22Rv1 (cell line): ENCODE results near the gene TAOK2.

Experiments
- H3K27ac ChIP-seq: fragments of 450-650 bp; 2 replicates; pipeline ENCODE4 v1.5.1; 2017
- CTCF ChIP-seq: fragments of 450-650 bp; IDR thresholded peaks from 2 replicates; pipeline ENCODE4 v1.5.1; 2017; ENCODE audit warnings: mild to moderate bottlenecking
- ZFX ChIP-seq: fragments of 450-650 bp; IDR thresholded peaks from 2 replicates; pipeline ENCODE4 v1.6.1; 2017; ENCODE audit warnings: antibody characterized with exemption, borderline replicate concordance

Gene TAOK2

GRCh38 chr16:30025574-30025973, 51.9 kb downstream of the TAOK2 start:
- no peak overlapping the region for H3K27ac ChIP-seq
- TF ChIP-seq CTCF (no peak), ZFX (no peak)

GRCh38 chr16:30026449-30026848, 52.8 kb downstream of the TAOK2 start:
- no peak for TF ChIP-seq ZFX
- H3K27ac ChIP-seq, result no peak overlapping the region

- H3K27ac ChIP-seq, result no peak overlapping the region
- TF ChIP-seq CTCF (no peak), ZFX (no peak)
Observed at GRCh38 chr16:30027588-30028437, 54.1 kb downstream of the TAOK2 start.

GRCh38 chr16:30028438-30029076, 54.9 kb downstream of the TAOK2 start:
- no peak overlapping the region for H3K27ac ChIP-seq
- TF ChIP-seq ZFX (no peak), CTCF (no peak)

GRCh38 chr16:30030011-30030685, 56.5 kb downstream of the TAOK2 start:
- no peak overlapping the region for H3K27ac ChIP-seq
- TF ChIP-seq ZFX (no peak), CTCF (no peak)

- no peak within 1 kb of the TSS for H3K27ac ChIP-seq
- TF ChIP-seq ZFX, result no peak
- no peak for TF ChIP-seq CTCF
Observed at GRCh38 chr16:30030841-30031413, 57.3 kb downstream of the TAOK2 start, which contains the start of gene TLCD3B. TSS of gene TLCD3B (minus strand) at chr16:30031271. CDS start at chr16:30030527, 744 bp downstream.

- H3K27ac ChIP-seq, result no peak overlapping the region
- TF ChIP-seq ZFX (no peak), CTCF (no peak)
Observed at GRCh38 chr16:30031477-30031918, 57.8 kb downstream of the TAOK2 start.
